ENCODE results near the gene TRPV5.

The TRPV5 gene

DNA sequence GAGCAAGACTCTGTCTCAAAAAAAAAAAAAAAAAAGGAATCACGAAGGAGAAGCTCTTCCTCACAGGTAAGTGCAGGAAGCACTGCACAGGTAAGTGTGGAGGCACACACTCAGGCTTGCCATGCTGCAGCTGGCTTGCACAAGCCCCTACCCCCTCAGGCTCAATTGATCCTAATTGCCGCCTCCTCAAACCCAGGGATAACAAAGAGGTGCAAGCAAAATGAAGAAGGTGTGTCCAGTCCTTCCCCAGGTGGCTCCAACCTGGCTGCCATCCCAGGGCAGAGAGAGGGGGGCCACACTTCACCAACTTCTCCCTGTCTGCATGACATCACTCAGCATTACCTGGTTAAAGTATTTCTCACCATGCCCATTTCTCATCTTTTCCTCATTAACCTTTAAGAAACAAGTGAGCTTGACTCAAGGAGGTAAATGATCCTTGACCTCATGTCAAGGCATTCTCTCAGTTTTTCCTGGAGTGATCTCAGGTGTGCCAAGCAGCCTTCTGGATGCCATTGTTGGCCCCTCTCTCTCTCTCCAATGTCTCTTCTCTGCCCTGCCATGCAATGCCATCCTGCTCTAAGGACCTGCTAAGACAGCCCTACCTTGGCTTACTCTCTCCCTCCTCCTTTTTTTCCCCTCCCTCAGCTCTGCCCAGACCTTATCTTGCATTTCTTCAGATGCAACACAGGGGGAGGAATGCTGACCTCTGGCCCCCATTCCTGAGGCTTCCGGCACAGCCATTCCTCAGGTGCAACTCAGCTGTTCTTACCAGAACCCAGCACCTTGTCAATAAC lies 35.0 kb downstream of the TRPV5 start:
- Mint-ChIP-seq H3K4me3 (no peak overlapping the region), H3K27ac (ENCODE audit: low read depth) (no peak overlapping the region), H3K27me3 (peaks cover 33% of the 10 kb centered on the region), H3K4me1 (no peaks in the 10 kb centered on the region), H3K9me3 (no peaks in the 10 kb centered on the region), H3K36me3 (ENCODE audit: insufficient read depth) (peaks cover 1% of the 10 kb centered on the region)
- ATAC-seq (replicated peaks; ENCODE audit: extremely low read depth, poor library complexity, severe bottlenecking) (no peak), DNase-seq (ENCODE audit: low spot score in 2 of 2) (no peak)

DNA sequence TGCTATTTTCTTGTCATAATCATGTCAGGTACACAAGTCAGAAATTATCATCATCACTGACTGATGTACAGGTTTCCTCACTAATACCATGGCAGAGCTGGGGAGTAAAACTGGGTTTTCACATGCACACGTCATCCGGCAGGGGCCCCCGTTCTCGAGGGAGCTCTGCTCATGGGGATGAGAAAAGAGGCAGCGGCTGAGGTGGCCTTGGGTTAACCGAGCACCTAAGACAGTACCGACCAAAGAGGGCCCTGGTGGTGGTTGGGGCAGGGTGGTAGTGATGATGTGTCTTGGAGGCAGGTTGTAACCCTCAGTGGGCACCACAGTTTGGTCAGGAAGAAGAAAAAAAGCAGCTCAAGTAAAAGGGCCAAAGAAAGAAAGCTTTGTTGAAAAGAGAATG lies 35.9 kb downstream of the TRPV5 start:
- Mint-ChIP-seq H3K4me1 (no peaks in the 10 kb centered on the region), H3K27ac (ENCODE audit: low read depth) (no peak overlapping the region), H3K27me3 (peaks cover 35% of the 10 kb centered on the region), H3K9me3 (no peaks in the 10 kb centered on the region), H3K36me3 (ENCODE audit: insufficient read depth) (peaks cover 1% of the 10 kb centered on the region), H3K4me3 (no peak overlapping the region)
- ATAC-seq (replicated peaks; ENCODE audit: extremely low read depth, poor library complexity, severe bottlenecking), result no peak
- DNase-seq (ENCODE audit: low spot score in 2 of 2), result no peak

DNA sequence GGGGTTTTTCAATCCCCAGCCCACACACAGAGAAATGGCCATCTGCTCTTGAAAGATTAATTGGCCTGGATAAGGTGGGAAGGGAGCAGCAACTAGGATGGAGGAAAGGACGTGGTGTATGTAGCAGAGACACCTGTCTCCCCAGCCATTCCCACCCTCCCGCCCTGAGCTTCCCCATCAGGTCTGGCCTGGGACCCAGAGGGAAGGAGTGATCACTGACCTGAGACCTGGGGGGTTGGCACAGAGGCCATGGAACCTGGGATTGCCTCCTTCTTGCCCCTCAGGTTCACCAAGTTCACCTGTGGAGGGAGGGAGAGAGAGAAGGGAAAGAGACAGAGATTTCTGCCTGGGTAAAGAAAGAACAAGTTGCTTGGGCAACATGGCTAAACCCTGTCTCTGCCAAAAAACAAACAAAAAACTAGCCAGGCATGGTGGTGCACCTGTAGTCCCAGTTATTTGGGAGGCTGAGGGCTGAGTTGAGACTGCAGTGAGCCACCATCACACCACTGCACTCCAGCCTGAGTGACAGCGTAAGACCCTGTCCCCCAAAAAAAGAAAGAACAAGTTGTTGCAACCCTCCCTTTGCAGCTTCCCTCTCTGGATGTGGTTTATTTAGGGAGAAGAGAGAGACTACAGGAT lies 36.7 kb downstream of the TRPV5 start:
- no peak overlapping the region for H3K27ac Mint-ChIP-seq (ENCODE audit: low read depth)
- no peak overlapping the region for H3K4me3 Mint-ChIP-seq
- peaks cover 1% of the 10 kb centered on the region for H3K36me3 Mint-ChIP-seq (ENCODE audit: insufficient read depth)
- H3K27me3 Mint-ChIP-seq, result peaks cover 39% of the 10 kb centered on the region
- no peak for ATAC-seq (replicated peaks; ENCODE audit: extremely low read depth, poor library complexity, severe bottlenecking)
- DNase-seq (ENCODE audit: low spot score in 2 of 2), result no peak
- H3K4me1 Mint-ChIP-seq, result no peaks in the 10 kb centered on the region
- H3K9me3 Mint-ChIP-seq, result no peaks in the 10 kb centered on the region

DNA sequence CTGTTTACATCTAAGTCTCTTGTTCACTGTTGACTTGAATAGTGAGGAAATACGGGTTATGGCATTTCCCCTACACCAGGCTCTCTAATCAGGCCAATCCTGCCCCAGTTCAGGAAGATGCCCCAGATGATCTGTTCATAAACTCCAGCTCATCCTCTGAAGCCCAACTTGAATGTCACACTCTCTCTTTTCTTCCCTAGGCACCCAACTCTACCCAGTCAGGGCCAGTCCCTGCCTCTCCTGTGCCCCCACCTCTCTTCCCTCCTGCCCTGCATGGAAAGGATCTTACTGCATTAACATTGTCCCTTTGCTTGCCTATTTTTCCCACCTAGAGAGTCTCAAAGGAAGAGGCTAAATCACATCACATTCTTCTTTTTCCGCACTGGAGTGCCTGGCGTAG lies 37.4 kb downstream of the TRPV5 start:
- ATAC-seq (replicated peaks; ENCODE audit: extremely low read depth, poor library complexity, severe bottlenecking), result no peak
- Mint-ChIP-seq H3K4me1 (no peaks in the 10 kb centered on the region), H3K27ac (ENCODE audit: low read depth) (no peak overlapping the region), H3K36me3 (ENCODE audit: insufficient read depth) (peaks cover 1% of the 10 kb centered on the region), H3K4me3 (no peak overlapping the region), H3K9me3 (no peaks in the 10 kb centered on the region), H3K27me3 (peaks cover 39% of the 10 kb centered on the region)
- DNase-seq (ENCODE audit: low spot score in 2 of 2), result no peak

DNA sequence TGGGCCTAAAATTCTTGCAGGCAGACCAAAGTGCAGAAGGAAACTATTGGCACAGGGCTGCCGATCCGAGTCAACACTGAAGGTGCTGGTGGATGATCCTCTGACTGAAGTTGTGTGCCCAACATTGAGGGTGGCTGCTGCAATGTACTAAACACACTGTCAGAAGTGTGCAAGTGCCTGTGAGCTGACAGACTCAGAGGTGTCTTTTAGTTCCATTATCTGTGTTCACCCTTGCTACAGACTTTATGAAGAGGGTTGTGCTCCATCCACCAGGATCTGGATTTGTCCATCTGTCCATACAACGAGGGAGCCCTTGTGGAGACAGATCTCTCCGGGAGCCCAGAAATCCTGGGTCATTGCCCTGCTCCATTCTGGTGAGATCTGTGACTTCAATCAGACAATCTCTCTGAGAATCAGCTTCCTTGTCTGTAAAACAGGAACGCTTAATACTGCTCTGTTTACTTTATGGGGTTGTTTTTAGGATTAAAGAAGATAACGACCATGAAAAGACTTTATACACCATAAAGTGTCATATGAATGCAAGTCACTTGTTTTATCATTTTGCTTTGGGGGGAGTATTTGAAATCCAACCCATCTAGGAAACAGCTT lies 38.5 kb downstream of the TRPV5 start:
- Mint-ChIP-seq H3K4me1 (no peaks in the 10 kb centered on the region), H3K27ac (ENCODE audit: low read depth) (no peak overlapping the region), H3K27me3 (peaks cover 39% of the 10 kb centered on the region), H3K4me3 (no peak overlapping the region), H3K36me3 (ENCODE audit: insufficient read depth) (peaks cover 1% of the 10 kb centered on the region), H3K9me3 (no peaks in the 10 kb centered on the region)
- ATAC-seq (replicated peaks; ENCODE audit: extremely low read depth, poor library complexity, severe bottlenecking), result no peak
- no peak for DNase-seq (ENCODE audit: low spot score in 2 of 2)

DNA sequence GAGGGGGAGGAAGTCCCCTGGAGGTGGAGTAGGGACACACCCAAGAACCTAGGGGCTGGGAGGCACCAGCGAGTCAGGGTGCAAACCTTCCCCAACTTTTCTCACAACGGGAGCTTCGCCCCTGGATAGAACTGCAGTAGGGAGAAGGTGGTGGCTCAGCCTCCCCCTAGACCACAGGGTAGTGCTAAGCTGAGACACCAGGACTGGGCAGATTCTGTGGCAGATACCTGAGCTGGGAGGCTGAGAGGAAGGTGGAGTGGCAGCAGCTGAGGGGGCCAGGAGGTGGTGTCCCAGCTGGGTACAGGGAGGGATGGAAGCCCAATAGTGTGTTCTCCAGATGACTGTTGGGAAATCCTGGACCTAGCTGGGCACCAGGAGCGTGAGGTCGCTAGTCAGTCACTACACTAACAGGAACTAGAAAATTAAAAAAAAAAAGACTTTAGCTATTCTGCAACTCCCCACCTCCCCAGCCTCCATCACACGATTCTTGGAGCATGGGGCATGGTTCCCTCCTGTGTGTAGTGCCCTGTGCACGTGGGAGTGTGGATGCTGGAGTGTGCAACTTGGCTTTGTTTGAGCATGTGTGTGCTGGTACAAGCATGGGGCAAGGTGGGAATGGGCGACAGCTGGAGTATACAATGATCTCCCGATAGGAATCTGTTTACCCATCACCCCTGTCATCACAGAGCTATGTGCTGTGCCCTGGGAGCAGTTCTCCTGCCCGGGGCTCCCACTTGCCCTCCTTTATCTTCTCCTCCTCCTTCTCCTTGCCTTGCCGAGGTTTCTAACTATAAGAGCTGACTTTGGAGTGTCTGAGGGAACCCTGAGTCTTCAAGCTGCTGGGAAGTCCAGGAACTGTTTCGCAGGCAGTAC lies 39.2 kb downstream of the TRPV5 start:
- Mint-ChIP-seq H3K36me3 (ENCODE audit: insufficient read depth) (peaks cover 1% of the 10 kb centered on the region), H3K4me3 (no peak overlapping the region), H3K9me3 (no peaks in the 10 kb centered on the region), H3K4me1 (no peaks in the 10 kb centered on the region), H3K27ac (ENCODE audit: low read depth) (no peak overlapping the region), H3K27me3 (peaks cover 39% of the 10 kb centered on the region)
- DNase-seq (ENCODE audit: low spot score in 2 of 2) (no peak), ATAC-seq (replicated peaks; ENCODE audit: extremely low read depth, poor library complexity, severe bottlenecking) (no peak)

DNA sequence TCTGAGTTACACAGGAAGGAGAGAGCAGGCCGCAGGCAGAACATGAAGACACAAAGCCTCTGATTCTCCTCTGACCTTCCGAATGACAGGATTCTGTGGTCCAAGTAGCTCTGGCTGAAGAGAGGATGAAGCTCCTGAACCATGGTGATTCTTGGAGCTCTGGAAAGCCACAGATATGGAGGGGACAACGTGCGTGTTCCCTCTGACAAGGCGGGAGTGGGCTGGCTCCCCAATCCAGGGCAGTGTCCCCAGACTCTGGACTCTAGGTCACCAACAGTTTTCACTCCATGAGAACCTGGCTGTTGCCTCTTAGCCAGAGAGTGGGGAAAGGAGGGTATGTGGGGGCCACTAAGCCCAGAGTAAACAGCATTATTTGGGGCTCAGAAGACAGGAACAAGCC lies 40.6 kb downstream of the TRPV5 start:
- H3K4me3 Mint-ChIP-seq, result no peak overlapping the region
- H3K27ac Mint-ChIP-seq (ENCODE audit: low read depth), result no peak overlapping the region
- no peaks in the 10 kb centered on the region for H3K9me3 Mint-ChIP-seq
- no peaks in the 10 kb centered on the region for H3K4me1 Mint-ChIP-seq
- DNase-seq (ENCODE audit: low spot score in 2 of 2) (no peak), ATAC-seq (replicated peaks; ENCODE audit: extremely low read depth, poor library complexity, severe bottlenecking) (no peak)
- peaks cover 28% of the 10 kb centered on the region for H3K27me3 Mint-ChIP-seq
- peaks cover 1% of the 10 kb centered on the region for H3K36me3 Mint-ChIP-seq (ENCODE audit: insufficient read depth)

DNA sequence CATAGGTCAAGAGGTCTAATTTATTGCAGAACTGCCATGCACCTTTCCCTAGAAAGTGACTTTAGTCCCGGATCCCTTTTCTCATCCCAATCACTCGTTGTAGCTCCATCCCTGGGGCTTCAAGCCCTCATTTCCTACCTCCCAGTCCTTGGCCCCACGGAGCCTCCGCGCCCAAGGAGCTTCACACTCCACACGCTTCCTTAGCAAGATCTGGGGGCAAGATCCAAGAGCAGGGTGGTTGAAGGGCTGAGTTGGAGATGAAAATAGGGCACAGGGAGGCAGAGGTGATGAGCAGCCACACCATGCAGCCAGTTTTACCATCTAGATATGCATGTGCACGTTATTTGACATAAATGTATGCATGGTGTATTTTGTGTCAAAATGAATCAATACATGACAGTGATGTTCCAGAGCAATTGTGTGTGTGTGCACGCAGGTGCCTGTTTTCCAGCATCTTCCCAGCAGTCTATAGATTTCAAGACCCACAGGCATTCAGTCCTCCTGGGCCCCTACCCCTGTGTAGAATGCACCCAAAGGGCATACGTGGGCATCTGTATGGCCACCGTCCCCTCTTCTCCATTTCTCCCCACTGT lies 42.0 kb downstream of the TRPV5 start:
- no peaks in the 10 kb centered on the region for H3K9me3 Mint-ChIP-seq
- no peak for DNase-seq (ENCODE audit: low spot score in 2 of 2)
- no peaks in the 10 kb centered on the region for H3K4me1 Mint-ChIP-seq
- no peak for ATAC-seq (replicated peaks; ENCODE audit: extremely low read depth, poor library complexity, severe bottlenecking)
- peaks cover 15% of the 10 kb centered on the region for H3K27me3 Mint-ChIP-seq
- no peak overlapping the region for H3K27ac Mint-ChIP-seq (ENCODE audit: low read depth)
- H3K4me3 Mint-ChIP-seq, result no peak overlapping the region
- no peaks in the 10 kb centered on the region for H3K36me3 Mint-ChIP-seq (ENCODE audit: insufficient read depth)

DNA sequence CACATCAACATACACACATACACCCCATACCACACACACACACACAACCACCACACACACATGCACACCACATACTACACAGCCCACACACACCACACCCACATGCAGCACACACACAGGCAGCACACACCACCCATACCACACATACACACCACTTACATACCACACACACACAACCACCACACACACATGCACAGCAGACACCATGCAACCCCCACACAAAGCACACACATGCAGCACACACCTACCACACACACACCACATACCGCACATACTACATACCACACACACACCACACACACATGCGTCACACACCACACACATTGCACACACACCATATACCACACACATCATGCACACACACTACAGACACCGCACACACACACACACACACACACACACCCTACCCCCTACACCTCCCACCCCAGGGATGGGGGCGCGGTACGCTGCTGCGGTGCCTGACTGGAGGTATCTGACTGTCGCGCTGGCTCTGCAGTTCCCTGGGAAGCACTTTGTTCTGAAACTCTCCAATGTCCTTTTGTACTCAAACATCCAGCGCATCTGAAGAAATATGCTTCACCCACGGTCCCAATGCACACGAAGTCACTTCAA lies 42.6 kb downstream of the TRPV5 start:
- H3K36me3 Mint-ChIP-seq (ENCODE audit: insufficient read depth), result no peaks in the 10 kb centered on the region
- no peak overlapping the region for H3K4me3 Mint-ChIP-seq
- peaks cover 9% of the 10 kb centered on the region for H3K27me3 Mint-ChIP-seq
- H3K4me1 Mint-ChIP-seq, result no peaks in the 10 kb centered on the region
- no peaks in the 10 kb centered on the region for H3K9me3 Mint-ChIP-seq
- no peak for DNase-seq (ENCODE audit: low spot score in 2 of 2)
- ATAC-seq (replicated peaks; ENCODE audit: extremely low read depth, poor library complexity, severe bottlenecking), result no peak
- no peak overlapping the region for H3K27ac Mint-ChIP-seq (ENCODE audit: low read depth)

DNA sequence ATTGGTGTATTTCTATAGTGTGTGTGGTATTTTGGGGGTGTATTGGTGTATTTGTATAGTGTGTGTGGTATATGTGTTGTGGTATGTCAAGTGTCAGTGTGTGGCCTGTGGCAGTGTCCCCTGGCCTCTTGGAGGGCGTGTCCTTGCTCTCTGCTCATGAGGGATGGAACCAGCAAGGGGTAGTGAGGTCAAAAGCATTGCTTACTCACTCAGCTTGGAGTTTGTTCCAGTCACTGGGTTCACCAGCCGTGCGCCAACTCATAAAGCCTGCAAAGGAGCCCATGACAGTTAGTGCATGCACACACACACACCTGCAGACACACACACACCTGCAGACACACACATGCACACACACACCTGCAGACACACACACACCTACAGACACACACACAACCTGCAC lies 43.7 kb downstream of the TRPV5 start:
- H3K27me3 Mint-ChIP-seq, result peaks cover 6% of the 10 kb centered on the region

DNA sequence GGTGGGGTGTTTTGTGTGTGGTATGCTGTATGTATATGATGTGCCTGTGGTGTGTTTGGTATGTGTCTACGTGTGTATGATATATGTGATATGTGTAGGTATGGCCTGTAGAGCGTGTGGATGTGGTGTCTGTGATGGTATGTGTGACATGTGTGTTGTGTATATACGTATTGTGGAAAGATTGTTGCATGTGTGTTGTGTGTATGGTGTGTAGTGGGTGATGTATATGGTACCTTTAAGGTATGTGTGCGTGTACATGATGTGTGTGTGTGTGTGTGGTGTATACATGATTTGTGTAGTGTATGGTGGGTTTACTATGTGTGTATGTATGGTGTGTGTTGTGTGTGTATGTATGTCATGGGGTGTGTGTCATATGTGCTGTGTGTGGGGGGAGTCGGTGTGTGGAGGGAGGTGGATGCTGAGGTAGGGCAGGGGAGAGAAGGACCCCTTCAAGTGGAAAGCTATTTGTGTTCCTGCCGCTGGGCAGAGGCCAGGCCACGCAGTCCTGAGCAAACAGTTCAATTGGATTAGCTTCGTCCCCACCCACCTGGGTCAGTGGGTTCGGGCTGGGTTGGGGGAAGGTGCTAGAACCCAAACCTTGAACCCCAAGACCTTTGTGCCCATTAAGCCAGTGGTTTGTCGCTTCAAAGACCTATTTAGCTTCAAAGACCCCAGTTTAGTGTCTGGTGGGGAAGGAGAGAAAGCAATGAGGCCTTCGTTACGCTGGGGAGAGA lies 46.1 kb downstream of the TRPV5 start:
- no peaks in the 10 kb centered on the region for H3K9me3 Mint-ChIP-seq
- no peaks in the 10 kb centered on the region for H3K4me1 Mint-ChIP-seq
- no peak overlapping the region for H3K4me3 Mint-ChIP-seq
- ATAC-seq (replicated peaks; ENCODE audit: extremely low read depth, poor library complexity, severe bottlenecking) (no peak), DNase-seq (ENCODE audit: low spot score in 2 of 2) (no peak)
- H3K27me3 Mint-ChIP-seq, result peaks cover 2% of the 10 kb centered on the region
- H3K27ac Mint-ChIP-seq (ENCODE audit: low read depth), result no peak overlapping the region
- H3K36me3 Mint-ChIP-seq (ENCODE audit: insufficient read depth), result no peaks in the 10 kb centered on the region

More for the DNA sequence above, 43.7 kb downstream of the TRPV5 start:
- DNase-seq (ENCODE audit: low spot score in 2 of 2) (no peak), ATAC-seq (replicated peaks; ENCODE audit: extremely low read depth, poor library complexity, severe bottlenecking) (no peak)
- Mint-ChIP-seq H3K4me3 (no peak overlapping the region), H3K36me3 (ENCODE audit: insufficient read depth) (no peaks in the 10 kb centered on the region), H3K4me1 (no peaks in the 10 kb centered on the region), H3K9me3 (no peaks in the 10 kb centered on the region), H3K27ac (ENCODE audit: low read depth) (peak overlapping the region; percentile 19)

All from central memory CD8-positive, alpha-beta T cell (primary cell).